IMR-90 (cell line): Measurements from ENCODE around the gene SLC7A6OS. TPM values are rescaled to one million over a fixed set of nuclear protein-coding genes. Genes with fewer than 3 reads are reported as not detected.
A peak's percentile ranks its signal among the peaks of the same experiment; 100 is the strongest.

Experiments used
- ATAC-seq: fragments of 200-7000 bp; cut with Tn5 transposase; 2 replicates; pipeline ENCODE4 v1.9.1; 2020; ENCODE audit warnings: low read depth, mild to moderate bottlenecking, moderate library complexity
- BruUV-seq: library from RNA; stranded (reverse); fragments of 400-500 nt; replicated peaks from 2 replicates; lab custom pipeline; 2021; lab: Mats Ljungman, UMichigan
- CTCF ChIA-PET: fragments of 300-600 bp; formaldehyde crosslinking; extraction: SDS; loops from one replicate; lab custom pipeline; 2021; ENCODE audit warnings: antibody characterized with exemption; lab: Yijun Ruan, JAX
- POLR2A ChIA-PET: fragments of 300-600 bp; sonication (Branson Sonifier 250); formaldehyde crosslinking; loops from one replicate; lab custom pipeline; 2022; ENCODE audit warnings: antibody characterized with exemption; ENCODE audit not compliant: unreplicated experiment; lab: Charles Lee
- DNase-seq: peaks from one replicate; pipeline ENCODE4 v3.0.0; 2013
- H2AFZ ChIP-seq: replicated peaks from 2 replicates; pipeline ENCODE3; 2013; ENCODE audit warnings: low read length, mild to moderate bottlenecking; ENCODE audit not compliant: poor library complexity
- H2AK5ac ChIP-seq: 2 replicates; pipeline ENCODE4 v1.6.1; 2013; ENCODE audit warnings: low read depth, low read length, inconsistent platforms
- H2AK9ac ChIP-seq: replicated peaks from 2 replicates; pipeline ENCODE3; 2013; ENCODE audit warnings: mild to moderate bottlenecking, low read depth, low read length, moderate library complexity; ENCODE audit not compliant: poor library complexity
- H2BK120ac ChIP-seq: 2 replicates; pipeline ENCODE4 v1.6.1; 2013; ENCODE audit warnings: low read depth, low read length, inconsistent platforms
- H2BK15ac ChIP-seq: 3 replicates; pipeline ENCODE4 v1.6.1; 2013; ENCODE audit warnings: low read depth, low read length, inconsistent platforms
- H2BK20ac ChIP-seq: 2 replicates; pipeline ENCODE4 v1.6.1; 2013; ENCODE audit warnings: low read depth, mild to moderate bottlenecking, inconsistent platforms, low read length, moderate library complexity
- H2BK5ac ChIP-seq: 2 replicates; pipeline ENCODE4 v1.6.1; 2013; ENCODE audit warnings: mild to moderate bottlenecking, low read depth, low read length, inconsistent platforms; ENCODE audit not compliant: poor library complexity, severe bottlenecking
- H3K14ac ChIP-seq: replicated peaks from 2 replicates; pipeline ENCODE4 v1.6.1; 2013; ENCODE audit warnings: low read depth, low read length, inconsistent platforms
- H3K18ac ChIP-seq: 2 replicates; pipeline ENCODE4 v1.6.1; 2013; ENCODE audit warnings: low read depth, low read length, control low read depth
- H3K23ac ChIP-seq: 2 replicates; pipeline ENCODE4 v1.6.1; 2013; ENCODE audit warnings: low read depth, low read length, inconsistent platforms
- H3K27ac ChIP-seq: 2 replicates; pipeline ENCODE4 v1.5.1; 2013; ENCODE audit warnings: mild to moderate bottlenecking, control low read depth, low read length; ENCODE audit not compliant: insufficient read depth
- H3K27me3 ChIP-seq: 2 replicates; pipeline ENCODE4 v1.6.1; 2013; ENCODE audit warnings: low read length; ENCODE audit not compliant: control insufficient read depth, insufficient read depth
- H3K36me3 ChIP-seq: 2 replicates; pipeline ENCODE4 v1.6.1; 2013; ENCODE audit warnings: low read length, mixed read lengths; ENCODE audit not compliant: control insufficient read depth, insufficient read depth
- H3K4ac ChIP-seq: 2 replicates; pipeline ENCODE4 v1.6.1; 2013; ENCODE audit warnings: low read depth, low read length, inconsistent platforms
- H3K4me1 ChIP-seq: 2 replicates; pipeline ENCODE4 v1.6.1; 2013; ENCODE audit warnings: low read length, mixed read lengths; ENCODE audit not compliant: control insufficient read depth, insufficient read depth
- H3K4me2 ChIP-seq: 2 replicates; pipeline ENCODE4 v1.6.1; 2013; ENCODE audit warnings: low read depth, mild to moderate bottlenecking, control low read depth, low read length, moderate library complexity
- H3K4me3 ChIP-seq: 2 replicates; pipeline ENCODE4 v1.5.1; 2013; ENCODE audit warnings: low read depth, mild to moderate bottlenecking, control low read depth, low read length, moderate library complexity; ENCODE audit not compliant: insufficient read depth
- H3K56ac ChIP-seq: 2 replicates; pipeline ENCODE4 v1.6.1; 2013; ENCODE audit warnings: low read length, inconsistent platforms; ENCODE audit not compliant: insufficient read depth; ENCODE audit errors: extremely low read depth
- H3K79me1 ChIP-seq, 2 experiments: 2 replicates each; pipeline ENCODE4 v1.6.1; 2013; ENCODE audit warnings: low read length in 2 of 2, inconsistent platforms in 1 of 2, low read depth in 1 of 2
- H3K9ac ChIP-seq: 2 replicates; pipeline ENCODE4 v1.6.1; 2013; ENCODE audit warnings: low read depth, low read length, control low read depth
- H3K9me1 ChIP-seq: 2 replicates; pipeline ENCODE4 v1.6.1; 2013; ENCODE audit warnings: low read length, inconsistent platforms; ENCODE audit not compliant: insufficient read depth
- H3K9me3 ChIP-seq: 2 replicates; pipeline ENCODE4 v1.6.1; 2013; ENCODE audit warnings: low read length; ENCODE audit not compliant: control insufficient read depth, insufficient read depth
- H4K20me1 ChIP-seq: 2 replicates; pipeline ENCODE4 v1.6.1; 2013; ENCODE audit warnings: low read length, inconsistent platforms; ENCODE audit not compliant: insufficient read depth
- H4K5ac ChIP-seq: 2 replicates; pipeline ENCODE4 v1.6.1; 2013; ENCODE audit warnings: mild to moderate bottlenecking, low read depth, low read length, control low read depth
- H4K8ac ChIP-seq, 2 experiments: 2 replicates each; pipeline ENCODE4 v1.6.1; 2013; ENCODE audit warnings: low read depth in 2 of 2, low read length in 2 of 2, control low read depth in 1 of 2, inconsistent platforms in 1 of 2
- H4K91ac ChIP-seq: 2 replicates; pipeline ENCODE4 v1.6.1; 2013; ENCODE audit warnings: low read depth, low read length, inconsistent platforms; ENCODE audit not compliant: insufficient read depth
- BHLHE40 ChIP-seq: fragments of 150-350 bp; IDR thresholded peaks from 2 replicates; pipeline ENCODE4 v1.6.1; 2016; ENCODE audit warnings: mild to moderate bottlenecking, low read depth, low read length
- MAFK ChIP-seq: IDR thresholded peaks from 2 replicates; pipeline ENCODE4 v1.6.1; 2012; ENCODE audit warnings: low read depth, low read length, improper control_type of control experiment
- NFE2L2 ChIP-seq: fragments of 150-350 bp; IDR thresholded peaks from 2 replicates; pipeline ENCODE4 v1.6.1; 2016; ENCODE audit warnings: low read depth, mild to moderate bottlenecking, low read length
- POLR2A ChIP-seq: IDR thresholded peaks from 2 replicates; pipeline ENCODE4 v1.6.1; 2012; ENCODE audit warnings: mild to moderate bottlenecking, low read depth, low read length
- SMC3 ChIP-seq: fragments of 150-350 bp; IDR thresholded peaks from 2 replicates; pipeline ENCODE4 v1.6.1; 2016; ENCODE audit warnings: low read depth, mild to moderate bottlenecking, antibody characterized with exemption, low read length, moderate library complexity
- WGBS, 2 experiments: methylation state at CpG; one replicate each; pipeline versions ENCODE4 v1.1.5 to v1.1.7; 2013; ENCODE audit warnings: missing lambda C conversion rate in 2 of 2; ENCODE audit not compliant: insufficient read length in 1 of 2; ENCODE audit errors: extremely low coverage in 2 of 2; 5-methylcytosine and 5-hydroxymethylcytosine counted together
- dilution Hi-C: fragments of 300-500 bp; cut with HindIII; formaldehyde crosslinking; loops from one replicate; pipeline ENCODE4 v1.14.3; 2018; ENCODE audit warnings: low sequenced_read_pairs; ENCODE audit not compliant: unreplicated experiment
- in situ Hi-C: fragments of 300-500 bp; cut with MboI; formaldehyde crosslinking; loops from 3 replicates; pipeline ENCODE4 v1.14.3; 2019; ENCODE audit warnings: low sequenced_read_pairs, inconsistent platforms, mixed read lengths
- intact Hi-C: fragments of 100-400 bp; cut with micrococcal nuclease; formaldehyde crosslinking; loops from 2 replicates; pipeline ENCODE4 v1.10.0; 2022
- polyA plus RNA-seq, 3 experiments: library from polyadenylated mRNA; depleted of rRNA; stranded (reverse); fragments of >200 nt; gene quantifications; 2 replicates each; pipeline ENCODE4 v1.2.3, GENCODE V29; 2012; ENCODE audit warnings: low replicate concordance in 1 of 3
- total RNA-seq: library from RNA; depleted of rRNA; stranded (reverse); fragments of >200 nt; gene quantifications from 2 replicates; pipeline ENCODE4 v1.2.3, GENCODE V29; 2012

SLC7A6OS gene
- total and polyA plus RNA-seq, 2 of the 4 experiments (the other 2 are of a cell fraction), result 6.8 to 8.4 TPM

- H2BK120ac ChIP-seq, result peak overlapping the region; percentile 32; the same call in 1 of the 2 replicates
- no peak overlapping the region for H3K4me3 ChIP-seq
- peak overlapping the region; percentile 11; the same call in 1 of the 2 replicates for H3K14ac ChIP-seq
- intact Hi-C loops (no loop called here), in situ Hi-C loops (no loop called here), dilution Hi-C loops (no loop called here)
- peaks cover 13% of the 10 kb centered on the region for H3K4me1 ChIP-seq
- H3K9me1 ChIP-seq, result peaks cover 2% of the 10 kb centered on the region; the same call in 1 of the 2 replicates
- H4K8ac ChIP-seq, result peak overlapping the region; percentile 12 to 40; a peak in 3 of 4 replicates
- H2BK15ac ChIP-seq, result peak overlapping the region; percentile 25; the same call in 1 of the 3 replicates
- H3K79me1 ChIP-seq, result peaks cover 0 to 13% of the 10 kb centered on the region in 2 experiments; a peak in 3 of 4 replicates
- peak overlapping the region; percentile 7; the same call in 1 of the 2 replicates for H3K4me2 ChIP-seq
- BruUV-seq, result no TSS peak
- DNase-seq (peak; percentile 38), ATAC-seq (peak; percentile 83)
- H3K27me3 ChIP-seq, result no peaks in the 10 kb centered on the region
- CTCF ChIA-PET, result interaction anchor here (0.6 to 1.4 kb wide), 2 partner anchors 57 to 70 kb away, joined by 3 to 4 read pairs; no protein-coding TSS in a partner anchor
- H3K56ac ChIP-seq, result no peak overlapping the region
- WGBS, 2 experiments, result 72% methylated on average over 4 of the region's 13 CpGs; no CpG with 5 or more reads in 1 of the 2 experiments
- no peaks in the 10 kb centered on the region for H4K20me1 ChIP-seq
- H3K23ac ChIP-seq, result 0 out of 2 replicates have a peak overlapping the region, but pooled peaks have one; percentile 19
- peak overlapping the region; percentile 70; the same call in 1 of the 2 replicates for H4K91ac ChIP-seq
- POLR2A ChIA-PET, result interaction anchor here (0.5 kb wide), 1 partner anchor 173 kb away, joined by 3 read pairs; the partner anchor contains the start of gene NFATC3
- H3K9me3 ChIP-seq, result no peaks in the 10 kb centered on the region
- peak overlapping the region; percentile 80 for H2AFZ ChIP-seq
- peaks cover 19% of the 10 kb centered on the region for H3K36me3 ChIP-seq
- peak overlapping the region; percentile 68 for H3K27ac ChIP-seq
- H4K5ac ChIP-seq, result peak overlapping the region; percentile 75
- peak overlapping the region; percentile 56 for H2BK5ac ChIP-seq
- H2AK5ac ChIP-seq, result peak overlapping the region; percentile 76
- peak overlapping the region; percentile 21; the same call in 1 of the 2 replicates for H3K9ac ChIP-seq
- peak overlapping the region; percentile 71 for H2AK9ac ChIP-seq
- H3K4ac ChIP-seq, result peak overlapping the region; percentile 83
- no peak overlapping the region for H2BK20ac ChIP-seq
- TF ChIP-seq BHLHE40, result peak; percentile 72; the same call in 1 of the 2 replicates
- TF ChIP-seq MAFK, result peak; percentile 15; the same call in 1 of the 2 replicates
- TF ChIP-seq POLR2A, result no peak
- TF ChIP-seq SMC3, result no peak
- TF ChIP-seq NFE2L2, result peak; percentile 49; the same call in 1 of the 2 replicates
- H3K18ac ChIP-seq, result peak overlapping the region; percentile 6; the same call in 1 of the 2 replicates
These were observed 52.6 kb downstream of the SLC7A6OS start for GRCh38 chr16:68257906-68258800.
